AG09319 (cell line): ENCODE results near the gene CYP2F1.

Source experiments
- DNase-seq: peaks from one replicate; pipeline ENCODE4 v3.0.0-alpha.2; 2010; ENCODE audit warnings: low read depth; ENCODE audit errors: extremely low read depth
- TF ChIP-seq, protein P1 (sequence below): IDR thresholded peaks from 2 replicates; pipeline ENCODE4 v1.5.1; 2011; ENCODE audit warnings: low read depth, mild to moderate bottlenecking, inconsistent platforms, low read length, moderate library complexity

CYP2F1 gene

DNA sequence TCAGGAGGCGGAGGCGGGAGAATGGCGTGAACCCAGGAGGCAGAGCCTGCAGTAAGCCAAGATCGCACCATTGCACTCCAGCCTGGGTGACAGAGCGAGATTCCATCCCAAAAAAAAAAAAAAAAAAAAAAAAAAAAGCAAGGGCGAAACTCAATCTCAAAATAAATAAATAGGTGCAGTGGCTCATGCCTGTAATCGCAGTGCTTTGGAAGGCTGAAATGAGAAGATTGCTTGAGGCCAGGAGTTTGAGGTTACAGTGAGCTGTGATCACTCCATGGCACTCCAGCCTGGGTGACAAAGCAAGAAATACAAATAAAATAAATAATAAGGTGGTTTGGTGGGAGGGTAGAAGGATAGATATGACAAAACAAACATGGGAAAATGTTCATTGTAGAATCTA, 39.8 kb downstream of the CYP2F1 start:
- TF ChIP-seq, protein P1, sequence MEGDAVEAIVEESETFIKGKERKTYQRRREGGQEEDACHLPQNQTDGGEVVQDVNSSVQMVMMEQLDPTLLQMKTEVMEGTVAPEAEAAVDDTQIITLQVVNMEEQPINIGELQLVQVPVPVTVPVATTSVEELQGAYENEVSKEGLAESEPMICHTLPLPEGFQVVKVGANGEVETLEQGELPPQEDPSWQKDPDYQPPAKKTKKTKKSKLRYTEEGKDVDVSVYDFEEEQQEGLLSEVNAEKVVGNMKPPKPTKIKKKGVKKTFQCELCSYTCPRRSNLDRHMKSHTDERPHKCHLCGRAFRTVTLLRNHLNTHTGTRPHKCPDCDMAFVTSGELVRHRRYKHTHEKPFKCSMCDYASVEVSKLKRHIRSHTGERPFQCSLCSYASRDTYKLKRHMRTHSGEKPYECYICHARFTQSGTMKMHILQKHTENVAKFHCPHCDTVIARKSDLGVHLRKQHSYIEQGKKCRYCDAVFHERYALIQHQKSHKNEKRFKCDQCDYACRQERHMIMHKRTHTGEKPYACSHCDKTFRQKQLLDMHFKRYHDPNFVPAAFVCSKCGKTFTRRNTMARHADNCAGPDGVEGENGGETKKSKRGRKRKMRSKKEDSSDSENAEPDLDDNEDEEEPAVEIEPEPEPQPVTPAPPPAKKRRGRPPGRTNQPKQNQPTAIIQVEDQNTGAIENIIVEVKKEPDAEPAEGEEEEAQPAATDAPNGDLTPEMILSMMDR: no peak
- no peak for DNase-seq

DNA sequence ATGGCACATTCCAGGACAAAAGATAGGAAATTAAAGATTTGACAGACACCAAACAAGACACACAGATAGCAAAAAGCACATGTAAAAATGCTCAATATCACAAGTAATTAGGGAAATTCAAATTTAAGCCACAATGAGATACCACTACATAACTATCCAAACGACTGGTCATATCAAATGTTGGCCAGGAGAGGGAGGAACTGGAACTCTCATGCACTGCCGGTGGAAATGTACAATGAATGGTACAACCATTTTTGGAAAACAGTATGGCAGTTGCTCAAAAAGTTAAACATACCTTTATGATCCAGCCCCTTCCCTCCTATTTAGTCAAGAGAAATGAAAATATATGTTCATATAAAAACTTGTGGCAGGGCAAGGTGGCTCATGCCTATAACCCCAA, 42.0 kb downstream of the CYP2F1 start:
- no peak for DNase-seq
- TF ChIP-seq, protein P1: no peak; the same call in none of the 2 replicates

DNA sequence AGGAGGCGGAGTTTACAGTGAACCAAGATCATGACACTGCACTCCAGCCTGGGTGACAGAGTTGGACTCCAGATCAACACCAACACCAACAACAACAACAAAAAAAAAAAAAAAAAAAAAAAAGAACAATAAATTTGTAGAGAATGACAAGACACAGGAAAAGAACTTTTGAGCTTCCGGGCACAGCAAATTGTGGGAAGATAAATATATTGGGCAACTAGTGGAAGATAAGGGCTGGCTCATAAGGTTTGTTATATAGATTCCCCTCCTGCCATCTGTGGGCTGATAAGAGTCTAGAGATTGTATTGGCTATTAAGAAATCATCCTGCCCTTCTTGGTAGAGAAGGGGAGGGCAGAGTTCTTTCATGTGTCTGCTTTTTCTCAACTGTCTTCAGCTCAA, 45.6 kb downstream of the CYP2F1 start:
- TF ChIP-seq, protein P1: no peak
- DNase-seq: no peak

DNA sequence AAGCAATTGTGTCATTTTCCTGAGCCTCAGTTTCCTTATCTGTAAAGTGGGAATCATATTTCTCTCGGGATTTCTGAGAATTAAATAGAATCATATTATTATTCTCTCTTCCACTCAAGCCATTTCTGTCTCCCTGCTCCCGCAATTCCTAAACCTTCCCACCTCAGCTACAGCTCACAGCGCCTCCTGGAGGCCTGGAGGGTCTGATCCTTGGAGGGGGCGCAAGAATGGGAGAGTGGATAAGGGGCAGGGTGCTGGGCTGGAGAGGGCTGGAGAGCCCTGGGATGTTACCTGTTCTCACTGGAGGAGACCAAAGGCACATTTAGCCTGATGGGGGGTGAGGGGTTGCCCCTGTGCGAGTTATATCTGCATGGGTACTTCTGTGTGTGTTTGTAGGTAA, 47.7 kb downstream of the CYP2F1 start:
- no peak for DNase-seq
- TF ChIP-seq, protein P1: no peak

DNA sequence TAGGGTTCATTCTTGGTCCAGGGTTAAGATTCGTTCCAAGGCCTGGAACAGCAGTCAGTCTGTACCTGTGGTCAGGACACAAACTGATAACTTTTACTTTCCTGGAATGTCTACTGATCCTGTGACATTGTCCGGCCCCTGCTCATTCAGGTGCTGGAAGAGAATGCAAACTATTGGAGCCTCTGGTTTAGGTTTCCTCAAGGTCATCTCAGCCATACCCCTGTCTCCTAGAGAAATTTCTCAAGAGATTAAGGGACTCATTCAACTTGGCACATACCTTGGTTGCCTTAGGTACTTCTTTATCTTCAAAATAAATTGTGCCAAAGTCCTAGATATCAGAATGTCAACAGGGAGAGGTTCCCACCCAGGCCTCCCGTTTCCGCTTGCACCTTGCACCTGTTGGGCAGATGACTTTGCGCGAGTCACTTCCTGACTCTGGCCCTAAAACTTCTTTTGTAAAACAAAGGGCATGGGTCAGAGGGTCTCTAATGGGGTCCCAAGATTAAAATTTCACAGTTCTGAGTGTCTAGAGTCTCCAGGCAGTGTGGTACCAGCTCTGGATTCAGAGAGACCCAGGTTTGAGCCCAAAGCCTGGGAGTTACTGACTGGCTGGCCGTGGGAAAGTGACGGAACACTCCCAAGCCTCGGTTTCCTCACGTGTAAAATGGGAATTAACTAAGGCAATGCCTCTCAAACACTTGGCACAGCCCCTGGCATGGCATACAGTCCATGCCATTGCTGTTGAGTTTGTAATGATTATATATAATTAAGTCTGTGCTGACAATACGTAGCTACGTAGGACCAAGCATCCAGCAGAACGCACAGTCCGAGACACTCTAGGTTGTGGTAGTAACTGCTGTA, 52.9 kb downstream of the CYP2F1 start:
- TF ChIP-seq, protein P1: no peak
- DNase-seq: no peak

DNA sequence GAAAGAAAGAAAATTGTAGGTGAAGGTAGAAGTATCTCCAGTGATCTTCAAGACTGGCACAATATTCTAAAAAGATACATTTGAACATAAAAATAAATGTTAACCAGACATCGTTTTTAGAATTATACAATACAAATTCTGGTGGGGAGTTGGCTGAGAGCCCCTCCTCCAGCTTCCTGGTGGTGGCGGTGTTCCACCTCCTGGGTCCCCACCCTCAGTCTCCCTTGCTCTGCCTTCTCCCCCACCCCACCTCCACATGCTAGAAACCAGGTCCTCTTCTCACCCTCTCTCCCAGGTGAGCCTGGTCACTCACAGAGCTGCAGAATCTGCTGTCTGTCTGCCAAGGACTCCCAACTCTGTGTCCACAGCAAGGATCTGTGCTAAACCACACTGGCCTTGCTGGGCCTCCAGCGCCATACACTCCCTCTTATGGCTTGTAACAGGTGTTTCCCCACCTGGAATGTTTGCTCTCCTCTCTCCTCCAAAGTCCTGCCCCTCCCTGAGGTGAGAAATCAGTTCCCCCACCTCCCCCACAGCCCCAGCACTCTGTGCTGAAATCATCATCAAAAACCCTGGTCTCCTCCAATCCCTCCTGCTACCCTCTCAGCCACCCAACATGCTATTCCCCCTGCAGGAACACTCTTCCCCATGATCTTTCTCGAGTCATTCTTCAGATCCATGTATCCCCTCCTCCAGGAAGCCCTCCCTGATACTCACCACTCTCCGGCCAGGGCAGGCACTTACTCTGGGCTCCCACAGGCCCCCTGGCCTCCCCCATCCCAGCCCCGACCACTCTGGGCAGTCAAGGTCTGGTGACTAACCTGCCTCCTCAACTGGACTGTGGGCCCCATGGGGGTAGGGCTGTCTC, 58.3 kb downstream of the CYP2F1 start:
- TF ChIP-seq, protein P1: no peak
- DNase-seq: no peak
